Central memory CD8-positive, alpha-beta T cell (primary cell): Measurements from ENCODE around the gene IKZF1.

ENCODE experiments used
- ATAC-seq: fragments of 150-1000 bp; cut with Tn5 transposase; replicated peaks from 2 replicates; pipeline ENCODE4 v1.10.0; 2022; ENCODE audit warnings: mild to moderate bottlenecking, moderate FRiP score, moderate number of reproducible peaks; ENCODE audit not compliant: poor library complexity, severe bottlenecking; ENCODE audit errors: extremely low read depth
- DNase-seq, 2 donors: peaks; one replicate each; pipeline ENCODE4 v3.0.0; 2021; ENCODE audit warnings: low spot score in 2 of 2
- H3K27ac Mint-ChIP-seq: one replicate; pipeline ENCODE4 v1.8.0; 2022; ENCODE audit warnings: low read depth, mild to moderate bottlenecking, moderate library complexity, mixed read lengths
- H3K27me3 Mint-ChIP-seq: one replicate; pipeline ENCODE4 v1.8.0; 2022; ENCODE audit warnings: mixed read lengths
- H3K36me3 Mint-ChIP-seq: one replicate; pipeline ENCODE4 v1.8.0; 2022; ENCODE audit warnings: mild to moderate bottlenecking, moderate library complexity, mixed read lengths; ENCODE audit not compliant: insufficient read depth
- H3K4me1 Mint-ChIP-seq: one replicate; pipeline ENCODE4 v1.8.0; 2022; ENCODE audit warnings: mixed read lengths
- H3K4me3 Mint-ChIP-seq: one replicate; pipeline ENCODE4 v1.8.0; 2022; ENCODE audit warnings: mild to moderate bottlenecking, moderate library complexity, mixed read lengths
- H3K9me3 Mint-ChIP-seq: one replicate; pipeline ENCODE4 v1.8.0; 2022; ENCODE audit warnings: mixed read lengths

Gene IKZF1

DNA sequence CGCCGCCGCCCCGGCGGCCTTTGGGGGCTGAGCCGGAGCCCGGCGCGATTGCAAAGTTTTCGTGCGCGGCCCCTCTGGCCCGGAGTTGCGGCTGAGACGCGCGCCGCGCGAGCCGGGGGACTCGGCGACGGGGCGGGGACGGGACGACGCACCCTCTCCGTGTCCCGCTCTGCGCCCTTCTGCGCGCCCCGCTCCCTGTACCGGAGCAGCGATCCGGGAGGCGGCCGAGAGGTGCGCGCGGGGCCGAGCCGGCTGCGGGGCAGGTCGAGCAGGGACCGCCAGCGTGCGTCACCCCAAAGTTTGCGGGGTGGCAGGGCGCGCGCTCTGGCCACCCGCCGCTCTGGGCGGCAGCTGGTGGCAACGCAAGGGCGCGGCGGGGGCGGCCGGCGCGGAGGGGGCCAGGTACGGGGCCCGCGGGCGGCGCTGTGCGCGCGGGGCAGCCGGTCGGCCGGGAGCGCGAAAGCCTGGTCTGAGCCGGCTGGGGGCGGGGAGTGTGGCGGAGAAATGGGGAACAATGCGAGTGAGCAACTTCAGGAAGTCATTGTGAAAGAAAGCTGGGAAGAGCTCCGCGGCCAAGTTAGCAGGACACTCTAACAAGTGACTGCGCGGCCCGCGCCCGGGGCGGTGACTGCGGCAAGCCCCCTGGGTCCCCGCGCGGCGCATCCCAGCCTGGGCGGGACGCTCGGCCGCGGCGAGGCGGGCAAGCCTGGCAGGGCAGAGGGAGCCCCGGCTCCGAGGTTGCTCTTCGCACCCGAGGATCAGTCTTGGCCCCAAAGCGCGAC, at the start of gene IKZF1:
TSS of gene IKZF1 (plus strand) at position 588 of the 782 bp plus-strand sequence. CDS start 14,346 bp downstream, outside the sequence.
- peak within 1 kb of the TSS; percentile 96 for H3K4me3 Mint-ChIP-seq
- H3K4me1 Mint-ChIP-seq = peaks cover 50% of the 10 kb centered on the region
- peaks cover 47% of the 10 kb centered on the region for H3K36me3 Mint-ChIP-seq
- peak; percentile 27 for ATAC-seq
- no peaks in the 10 kb centered on the region for H3K27me3 Mint-ChIP-seq
- peak within 1 kb of the TSS; percentile 99 for H3K27ac Mint-ChIP-seq
- DNase-seq = peak in 1 of 2 donors; percentile 43
- no peaks in the 10 kb centered on the region for H3K9me3 Mint-ChIP-seq

DNA sequence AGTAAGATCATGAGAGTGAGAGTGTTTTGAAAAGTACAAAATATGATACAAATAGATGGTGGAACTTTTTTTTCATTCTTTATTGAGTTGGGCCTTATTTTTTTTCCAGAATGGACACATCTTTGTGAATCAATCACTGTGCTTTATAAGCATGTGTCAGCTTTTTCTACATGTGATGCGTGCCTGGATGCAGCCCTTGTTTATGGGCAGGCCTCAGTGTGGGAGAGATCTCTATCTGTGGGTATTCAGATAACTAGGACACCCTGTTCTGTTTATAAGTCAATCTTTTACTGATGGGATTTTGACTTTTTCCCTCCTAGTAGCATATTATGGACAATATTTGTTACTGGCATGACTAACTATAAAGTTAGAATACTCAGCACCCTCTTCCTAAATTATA, 42.9 kb upstream of the IKZF1 start:
- peaks cover 80% of the 10 kb centered on the region for H3K4me1 Mint-ChIP-seq
- ATAC-seq (no peak), DNase-seq (no peak)
- H3K9me3 Mint-ChIP-seq = no peaks in the 10 kb centered on the region
- H3K27me3 Mint-ChIP-seq = no peaks in the 10 kb centered on the region
- H3K4me3 Mint-ChIP-seq = peak overlapping the region; percentile 21
- peaks cover 3% of the 10 kb centered on the region for H3K36me3 Mint-ChIP-seq
- peak overlapping the region; percentile 94 for H3K27ac Mint-ChIP-seq

DNA sequence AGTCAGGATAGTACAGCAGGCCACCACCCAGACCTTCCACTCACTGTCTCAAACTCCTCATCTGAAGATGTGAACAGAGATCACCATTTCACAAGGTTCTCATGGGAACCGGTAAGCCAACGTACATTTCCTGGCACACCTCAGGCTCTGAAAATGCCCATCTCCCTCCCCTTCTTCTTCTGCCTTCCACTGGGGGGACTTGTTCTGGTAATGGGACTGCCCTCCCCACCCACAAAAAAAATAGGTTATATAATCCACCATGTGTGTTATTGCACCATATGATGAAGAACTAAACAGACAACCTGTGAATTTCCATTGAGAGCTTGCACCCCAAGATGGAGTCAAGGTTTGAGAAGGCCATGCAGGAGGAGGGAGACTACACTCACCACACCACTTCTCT, 42.1 kb upstream of the IKZF1 start:
- DNase-seq = no peak
- Mint-ChIP-seq H3K4me1 (peaks cover 86% of the 10 kb centered on the region), H3K4me3 (peak overlapping the region; percentile 21), H3K36me3 (peaks cover 10% of the 10 kb centered on the region), H3K27ac (peak overlapping the region; percentile 94), H3K9me3 (no peaks in the 10 kb centered on the region), H3K27me3 (no peaks in the 10 kb centered on the region)
- no peak for ATAC-seq

DNA sequence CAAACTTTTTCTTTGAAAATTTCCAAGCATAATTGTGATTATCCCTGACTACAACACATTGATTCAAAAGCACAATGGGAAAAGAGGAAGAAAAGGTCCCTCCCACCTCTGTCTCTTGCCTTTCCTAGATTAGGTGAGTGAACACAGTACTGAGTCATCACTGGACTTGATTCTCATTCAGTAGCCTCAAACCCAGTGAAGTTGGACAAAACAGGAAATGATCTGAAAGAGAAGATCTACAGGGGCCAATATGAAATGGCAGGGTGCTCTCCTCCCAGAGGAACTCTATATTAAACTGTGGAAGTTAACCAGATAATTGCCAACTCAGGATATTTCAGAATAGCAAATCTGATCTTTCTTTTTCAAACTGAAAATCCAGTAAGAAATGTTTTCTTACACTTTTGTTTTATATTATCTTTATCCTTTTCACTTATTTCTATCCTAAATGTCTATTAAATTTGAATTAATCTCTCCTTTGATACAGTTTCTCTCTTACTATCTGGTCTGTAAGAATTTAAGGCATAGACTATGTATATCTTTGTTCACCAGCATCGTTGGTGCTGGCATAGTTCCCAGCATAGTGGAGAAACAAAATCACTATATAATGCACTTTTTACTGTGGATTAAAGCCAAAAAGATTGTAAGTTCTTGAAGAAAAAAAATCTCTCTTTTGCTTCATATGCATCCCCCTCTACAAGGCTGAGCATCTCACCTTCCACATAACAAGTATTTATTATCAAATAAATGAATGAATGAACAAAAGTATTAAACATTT, 41.4 kb upstream of the IKZF1 start:
- H3K27ac Mint-ChIP-seq = peak overlapping the region; percentile 94
- no peaks in the 10 kb centered on the region for H3K27me3 Mint-ChIP-seq
- H3K4me1 Mint-ChIP-seq = peaks cover 89% of the 10 kb centered on the region
- H3K4me3 Mint-ChIP-seq = peak overlapping the region; percentile 46
- no peak for ATAC-seq
- no peaks in the 10 kb centered on the region for H3K9me3 Mint-ChIP-seq
- no peak for DNase-seq
- H3K36me3 Mint-ChIP-seq = peaks cover 13% of the 10 kb centered on the region

DNA sequence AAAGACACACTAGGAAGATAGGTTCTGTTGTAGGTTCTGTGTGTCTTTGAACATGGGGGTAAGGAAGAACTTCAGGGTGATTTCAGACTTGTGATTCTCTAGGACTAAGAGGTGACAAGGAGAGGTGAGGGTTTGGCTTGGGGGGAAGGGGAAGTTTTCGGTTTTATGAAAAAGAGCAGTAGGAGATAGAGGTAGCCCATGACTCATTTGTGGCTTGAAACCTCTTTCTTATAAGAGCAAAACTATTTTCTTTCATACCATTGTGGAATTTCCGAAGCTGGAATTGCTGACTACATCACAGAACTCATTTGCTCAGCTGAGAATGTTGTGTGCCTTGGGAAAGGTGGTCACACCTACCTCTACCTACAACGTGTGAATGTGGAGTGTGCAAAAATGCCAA, 39.6 kb upstream of the IKZF1 start:
- H3K4me3 Mint-ChIP-seq = peak overlapping the region; percentile 82

DNA sequence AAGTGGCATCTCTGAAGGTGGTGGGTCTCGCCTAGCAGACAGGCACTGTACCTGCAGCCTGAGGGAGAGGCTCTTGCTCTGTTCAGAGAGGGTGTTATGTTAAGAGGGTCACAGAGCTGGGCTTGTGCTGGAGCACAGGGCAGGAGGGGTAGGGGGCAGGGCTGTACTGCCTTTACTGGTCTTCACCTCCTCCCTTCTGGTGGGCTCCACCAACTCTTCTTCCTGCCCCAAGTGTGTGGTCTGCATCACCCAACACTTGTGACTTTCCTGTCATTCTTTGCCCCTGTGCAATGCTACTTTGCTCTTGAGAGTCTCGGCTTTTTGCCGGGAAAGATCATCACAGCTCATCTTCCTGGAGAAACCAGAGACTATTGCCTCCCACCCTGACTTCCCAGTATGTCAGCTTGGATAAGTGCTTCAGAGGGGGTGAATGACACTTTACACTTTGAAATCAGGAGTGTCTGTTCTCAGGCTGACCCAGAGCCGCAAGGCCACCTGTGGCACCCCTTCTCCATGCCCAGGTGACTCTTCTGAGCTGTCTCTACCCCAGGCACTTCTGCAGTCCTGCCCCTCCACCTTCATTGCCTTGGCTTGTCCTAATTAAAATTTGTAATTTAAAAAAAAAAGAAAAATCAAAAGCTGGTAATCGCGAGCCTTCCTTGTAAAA, 38.4 kb upstream of the IKZF1 start:
- DNase-seq (no peak), ATAC-seq (peak; percentile 10)
- Mint-ChIP-seq H3K4me1 (peaks cover 94% of the 10 kb centered on the region), H3K9me3 (no peaks in the 10 kb centered on the region), H3K36me3 (peaks cover 16% of the 10 kb centered on the region), H3K27ac (peak overlapping the region; percentile 94), H3K27me3 (no peaks in the 10 kb centered on the region), H3K4me3 (peak overlapping the region; percentile 82)

More for the DNA sequence above, 39.6 kb upstream of the IKZF1 start:
- DNase-seq = no peak
- H3K9me3 Mint-ChIP-seq = no peaks in the 10 kb centered on the region
- H3K4me1 Mint-ChIP-seq = peaks cover 98% of the 10 kb centered on the region
- H3K27ac Mint-ChIP-seq = peak overlapping the region; percentile 94
- ATAC-seq = no peak
- no peaks in the 10 kb centered on the region for H3K27me3 Mint-ChIP-seq
- peaks cover 16% of the 10 kb centered on the region for H3K36me3 Mint-ChIP-seq

DNA sequence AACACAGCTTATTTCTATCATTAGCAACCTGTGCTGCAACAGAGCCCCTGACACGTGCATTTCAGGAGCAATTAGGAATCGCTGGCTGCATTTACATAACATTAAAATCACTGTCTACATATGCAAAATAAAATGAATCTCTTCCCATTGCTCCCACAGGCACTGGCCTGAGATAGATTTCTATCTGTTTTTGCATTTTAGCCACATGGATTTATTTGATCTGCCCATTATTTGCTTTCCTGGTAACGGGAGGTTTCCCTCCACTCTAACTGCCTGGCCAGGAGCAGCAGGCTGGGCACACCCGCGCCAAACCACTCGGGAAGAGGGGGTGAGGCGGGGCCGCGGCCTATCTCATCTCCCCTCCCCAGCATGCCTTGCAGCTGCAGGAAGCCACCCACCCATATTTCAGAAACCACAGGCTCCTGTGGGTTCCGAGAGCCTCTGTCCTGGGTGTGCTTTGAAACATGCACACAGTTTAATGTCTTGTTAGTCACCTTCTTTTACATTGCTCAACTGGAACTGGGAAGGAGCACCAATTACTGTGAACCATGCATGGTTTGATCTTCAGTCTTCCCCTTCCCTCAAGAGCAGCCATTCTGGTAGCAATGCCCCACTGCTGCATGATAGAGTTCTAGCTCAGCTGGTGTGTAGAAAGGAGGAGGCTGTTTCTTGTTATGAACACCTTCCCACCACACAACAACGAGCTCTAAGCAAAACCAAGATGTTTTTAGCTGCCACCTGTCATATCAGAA, 37.7 kb upstream of the IKZF1 start:
- H3K4me1 Mint-ChIP-seq = peaks cover 87% of the 10 kb centered on the region
- H3K27ac Mint-ChIP-seq = peak overlapping the region; percentile 94
- H3K27me3 Mint-ChIP-seq = no peaks in the 10 kb centered on the region
- peak overlapping the region; percentile 82 for H3K4me3 Mint-ChIP-seq
- H3K36me3 Mint-ChIP-seq = peaks cover 16% of the 10 kb centered on the region
- DNase-seq (peak; percentile 39 to 64), ATAC-seq (peak; percentile 81)
- H3K9me3 Mint-ChIP-seq = no peaks in the 10 kb centered on the region

DNA sequence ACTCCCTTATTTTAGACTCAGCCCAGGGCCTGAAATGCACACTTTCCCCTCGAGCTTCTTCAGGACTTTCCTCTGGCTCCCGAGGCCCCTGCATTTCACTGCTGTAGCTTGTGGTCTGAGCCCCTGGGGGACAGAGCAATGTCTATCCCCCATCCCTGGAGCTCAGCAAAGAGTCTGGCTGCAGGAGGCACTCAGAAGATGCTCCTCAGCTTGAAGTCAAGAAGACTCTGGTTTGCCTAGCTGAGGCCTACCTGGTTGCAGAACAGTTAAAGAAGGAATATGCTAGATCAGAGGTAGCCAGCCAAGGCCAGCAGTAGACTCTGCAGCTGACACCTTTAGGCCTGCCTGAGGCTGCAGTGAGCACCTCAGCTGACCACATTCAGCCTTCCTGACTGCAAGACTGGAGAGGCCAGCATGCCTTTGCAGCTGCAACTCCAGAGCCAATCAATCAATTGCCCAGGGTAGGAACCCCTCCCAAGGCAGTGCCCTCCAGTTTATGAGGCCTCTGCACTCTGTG, 36.9 kb upstream of the IKZF1 start:
- DNase-seq = no peak
- peak overlapping the region; percentile 82 for H3K4me3 Mint-ChIP-seq
- H3K9me3 Mint-ChIP-seq = no peaks in the 10 kb centered on the region
- H3K36me3 Mint-ChIP-seq = peaks cover 14% of the 10 kb centered on the region
- no peak for ATAC-seq
- H3K27ac Mint-ChIP-seq = peak overlapping the region; percentile 94
- peaks cover 79% of the 10 kb centered on the region for H3K4me1 Mint-ChIP-seq
- H3K27me3 Mint-ChIP-seq = no peaks in the 10 kb centered on the region

DNA sequence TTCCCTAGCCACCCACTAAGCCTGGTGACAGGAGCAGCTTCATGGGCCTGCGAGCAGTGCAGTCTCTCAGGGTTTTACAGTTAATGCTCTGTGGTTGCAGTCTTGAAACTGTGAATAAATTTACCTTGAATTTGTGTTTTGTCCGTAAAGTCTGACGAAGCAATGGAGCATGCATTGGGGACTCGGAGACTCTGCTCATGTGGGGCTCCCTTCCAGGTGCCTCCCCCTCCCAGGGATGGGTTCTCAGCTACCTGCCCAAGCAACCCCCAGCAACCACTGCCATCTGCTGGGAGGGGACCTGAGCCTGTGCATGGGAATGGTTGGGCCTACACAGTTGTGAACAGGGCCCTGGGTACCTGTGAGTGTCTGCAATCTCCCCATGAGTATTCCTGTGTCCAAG, 36.3 kb upstream of the IKZF1 start:
- Mint-ChIP-seq H3K27ac (peak overlapping the region; percentile 94), H3K9me3 (no peaks in the 10 kb centered on the region), H3K27me3 (no peaks in the 10 kb centered on the region), H3K4me3 (peak overlapping the region; percentile 82), H3K4me1 (peaks cover 78% of the 10 kb centered on the region), H3K36me3 (peaks cover 14% of the 10 kb centered on the region)
- ATAC-seq = no peak
- DNase-seq = no peak

DNA sequence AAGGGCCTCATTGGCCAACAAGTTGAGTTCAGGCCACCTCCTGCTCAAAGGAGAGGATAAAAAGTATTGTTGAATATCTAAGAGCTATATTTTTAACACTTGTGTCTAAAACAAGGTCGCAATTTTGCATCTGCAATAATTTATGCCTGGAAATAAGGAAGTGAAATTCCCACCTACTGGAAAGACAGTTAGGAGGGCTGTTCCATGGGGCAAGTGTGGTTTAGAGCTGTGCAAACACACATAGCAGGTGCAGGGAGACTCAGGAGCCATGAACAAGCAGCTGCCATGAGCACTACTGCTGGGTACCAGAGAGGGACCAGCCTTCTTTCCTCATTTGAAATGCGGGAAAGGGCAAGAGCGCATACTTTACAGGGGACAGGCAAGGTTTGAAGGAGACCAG, 35.5 kb upstream of the IKZF1 start:
- peak overlapping the region; percentile 82 for H3K4me3 Mint-ChIP-seq
- H3K27ac Mint-ChIP-seq = peak overlapping the region; percentile 94
- no peaks in the 10 kb centered on the region for H3K9me3 Mint-ChIP-seq
- ATAC-seq (no peak), DNase-seq (no peak)
- H3K4me1 Mint-ChIP-seq = peaks cover 77% of the 10 kb centered on the region
- H3K36me3 Mint-ChIP-seq = peaks cover 14% of the 10 kb centered on the region
- H3K27me3 Mint-ChIP-seq = no peaks in the 10 kb centered on the region

DNA sequence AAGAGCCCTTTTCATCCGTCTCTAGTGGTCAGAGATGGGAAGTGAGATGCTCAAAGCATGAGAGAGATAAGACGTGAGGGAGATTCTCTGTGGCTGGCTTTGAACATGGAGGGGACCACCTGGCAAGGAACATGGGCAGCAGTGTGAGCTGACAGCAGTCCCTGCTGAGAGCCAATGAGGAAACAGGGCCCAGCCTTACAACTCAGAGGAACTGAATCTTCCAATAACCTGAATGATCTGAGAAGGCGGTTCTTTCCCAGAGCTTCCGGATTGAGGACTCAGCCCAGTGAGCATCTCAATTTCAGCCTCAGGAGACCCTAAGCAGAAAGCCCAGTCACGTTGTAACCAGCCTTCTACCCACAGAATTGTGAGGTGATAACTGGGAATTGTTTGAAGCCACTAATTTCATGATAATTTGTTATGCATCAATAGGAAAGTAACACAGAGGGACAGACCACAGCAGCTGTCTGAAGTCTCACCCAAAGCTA, 33.9 kb upstream of the IKZF1 start:
- ATAC-seq = no peak
- no peaks in the 10 kb centered on the region for H3K27me3 Mint-ChIP-seq
- peaks cover 13% of the 10 kb centered on the region for H3K36me3 Mint-ChIP-seq
- peaks cover 65% of the 10 kb centered on the region for H3K4me1 Mint-ChIP-seq
- DNase-seq = no peak
- peak overlapping the region; percentile 77 for H3K27ac Mint-ChIP-seq
- H3K4me3 Mint-ChIP-seq = no peak overlapping the region
- H3K9me3 Mint-ChIP-seq = no peaks in the 10 kb centered on the region

DNA sequence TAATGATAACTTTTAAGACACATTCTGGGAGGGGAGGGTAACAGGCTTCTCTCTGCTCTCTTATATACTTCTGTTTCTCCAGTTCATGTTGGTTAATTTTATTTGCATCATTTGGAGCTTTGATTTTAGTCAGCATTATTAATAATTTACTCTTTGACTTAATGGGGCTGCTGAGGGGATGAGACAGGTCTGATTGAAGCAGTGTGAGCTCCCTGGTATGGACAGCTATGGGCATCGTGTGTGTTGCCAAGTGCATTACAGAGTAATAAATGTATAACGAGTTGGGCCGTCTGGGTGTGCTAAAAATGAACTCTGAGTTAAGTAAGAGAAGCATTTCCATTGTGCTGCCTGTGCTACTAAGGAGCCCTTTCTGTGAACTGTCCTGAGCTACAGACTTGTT, 31.7 kb upstream of the IKZF1 start:
- Mint-ChIP-seq H3K4me3 (no peak overlapping the region), H3K27me3 (no peaks in the 10 kb centered on the region), H3K27ac (no peak overlapping the region), H3K9me3 (no peaks in the 10 kb centered on the region), H3K36me3 (peaks cover 4% of the 10 kb centered on the region), H3K4me1 (peaks cover 43% of the 10 kb centered on the region)
- DNase-seq (no peak), ATAC-seq (no peak)
